Eye (tissue), 1 donor: ENCODE data around the gene MMP24.

ENCODE experiments used
- DNase-seq: peaks from one replicate; pipeline ENCODE4 v3.0.0-alpha.2; 2015

MMP24 gene

DNA sequence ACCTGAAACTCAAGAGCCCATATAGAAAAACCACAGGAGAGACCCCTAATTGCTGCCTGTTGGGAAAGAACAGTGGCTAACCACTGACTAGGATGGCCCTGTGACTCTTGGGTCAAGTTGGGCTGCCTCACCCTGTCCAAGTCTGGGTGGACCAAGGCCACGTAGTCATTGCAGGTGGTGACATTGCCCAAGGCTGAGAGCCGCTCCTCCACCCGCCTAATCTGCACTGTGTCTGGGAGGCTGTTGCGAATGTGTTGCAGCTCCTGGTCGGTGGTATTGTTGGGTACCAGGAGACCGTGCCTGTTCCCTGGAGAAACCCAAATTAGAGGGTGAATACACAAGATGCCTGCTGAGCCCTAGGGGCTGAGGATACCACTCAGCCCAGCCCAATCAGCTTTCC is 54.0 kb downstream of the MMP24 start:
- DNase-seq, result no peak

GRCh38 chr20:35281506-35282101 is 55.1 kb downstream of the MMP24 start:
- DNase-seq, result no peak

- no peak for DNase-seq
Observed at GRCh38 chr20:35283441-35284266, 57.2 kb downstream of the MMP24 start.

GRCh38 chr20:35284267-35284991 is 57.9 kb downstream of the MMP24 start, which contains the start of gene EIF6:
Gene EIF6 (minus strand): TSS chr20:35284772. CDS start chr20:35284487, 285 bp downstream.
- peak; percentile 94 for DNase-seq

- DNase-seq, result no peak
Observed at GRCh38 chr20:35284992-35285805, 58.7 kb downstream of the MMP24 start.

GRCh38 chr20:35285806-35286076 is 59.3 kb downstream of the MMP24 start:
- DNase-seq, result no peak

GRCh38 chr20:35286077-35286898 is 59.8 kb downstream of the MMP24 start:
- no peak for DNase-seq

- DNase-seq, result no peak
Observed at GRCh38 chr20:35286899-35287508, 60.5 kb downstream of the MMP24 start.

DNA sequence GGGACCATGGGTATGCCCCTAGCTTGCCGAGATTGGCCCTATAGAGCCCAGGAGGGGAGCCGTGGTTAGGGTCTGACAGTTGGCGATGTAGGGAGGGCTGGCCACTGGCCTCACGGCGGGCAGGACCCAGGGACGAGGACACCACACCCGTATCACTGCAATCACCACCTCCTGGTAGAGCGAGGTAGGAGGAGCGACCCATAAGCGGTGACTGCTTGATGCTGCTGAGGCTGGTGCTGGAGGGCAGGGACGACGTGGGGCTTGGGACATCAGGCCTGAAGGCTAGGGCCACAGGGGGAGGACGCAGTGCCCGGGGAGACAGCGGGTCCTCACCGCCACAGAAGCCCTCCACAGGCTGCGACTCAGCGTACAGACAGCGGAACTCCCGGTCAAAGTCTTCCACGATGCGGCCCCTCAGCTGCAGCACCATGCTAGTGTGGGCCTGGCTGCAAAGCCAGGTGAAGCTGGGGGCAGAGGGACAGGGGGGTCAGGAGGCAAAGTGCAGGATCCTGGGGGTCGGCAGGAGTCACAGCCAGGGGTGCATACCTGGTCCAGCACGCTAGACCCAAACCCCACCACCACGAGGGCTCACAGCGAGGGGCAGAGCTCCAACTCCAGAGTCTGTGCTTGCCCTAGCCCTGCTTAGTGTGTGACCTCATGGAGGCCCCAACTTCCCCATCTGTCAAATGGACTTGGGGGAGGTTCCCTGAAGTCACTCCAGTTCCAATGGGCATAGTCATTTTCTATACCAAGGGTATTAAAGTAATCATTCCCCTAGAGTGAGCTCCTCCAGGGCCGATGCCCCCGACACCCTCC is 61.2 kb downstream of the MMP24 start:
- DNase-seq, result no peak

GRCh38 chr20:35288325-35289060 is 62.0 kb downstream of the MMP24 start:
- DNase-seq, result no peak

- no peak for DNase-seq
Observed at GRCh38 chr20:35290186-35290886, 63.8 kb downstream of the MMP24 start.

- no peak for DNase-seq
Observed at GRCh38 chr20:35290887-35291417, 64.5 kb downstream of the MMP24 start.

DNA sequence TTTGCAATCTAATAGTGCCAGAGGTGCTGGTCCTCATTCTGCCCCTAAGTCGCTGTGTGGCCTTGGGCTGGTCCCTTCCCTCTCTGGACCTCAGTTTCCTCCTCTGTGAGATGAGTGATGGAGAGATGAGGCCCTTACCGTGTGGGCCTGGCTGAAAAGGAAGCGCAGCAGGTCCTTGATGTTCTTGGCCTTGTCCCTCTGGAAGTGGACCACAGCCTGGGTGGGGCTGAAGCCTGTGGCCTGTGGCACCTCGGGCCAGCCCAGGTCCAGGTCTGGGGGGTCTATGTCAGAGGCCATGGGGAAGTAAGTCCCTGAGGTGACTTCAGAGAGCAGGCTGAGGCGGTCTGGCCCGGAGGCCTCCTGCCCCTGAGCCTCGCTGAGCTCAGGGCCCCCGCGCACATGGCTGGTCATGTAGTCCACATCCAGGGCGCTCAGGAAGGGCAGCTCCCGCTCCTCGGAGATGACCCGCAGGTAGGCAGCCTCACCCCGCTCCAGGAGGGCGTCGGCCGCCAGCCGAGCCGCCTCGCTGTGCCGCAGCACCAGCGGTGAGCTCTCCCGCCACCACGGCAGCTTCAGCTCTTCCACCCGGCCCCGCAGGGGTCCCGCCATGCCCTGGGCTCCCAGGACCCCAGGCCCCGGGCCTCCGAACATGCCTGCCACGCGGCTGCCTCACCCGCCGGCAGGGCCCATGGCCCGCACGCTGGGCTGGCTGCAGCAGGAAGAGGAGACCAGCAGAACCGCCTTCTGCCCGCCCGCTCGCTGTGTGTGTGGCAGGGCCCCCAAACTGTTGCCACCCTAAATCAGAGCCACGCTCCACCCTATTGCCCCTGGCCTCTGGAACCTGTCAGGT is 65.4 kb downstream of the MMP24 start, which contains the start of gene FAM83C:
Gene FAM83C (minus strand): TSS at position 772 of the 850 bp plus-strand sequence. CDS start 121 bp downstream, at position 651.
- DNase-seq, result no peak

DNA sequence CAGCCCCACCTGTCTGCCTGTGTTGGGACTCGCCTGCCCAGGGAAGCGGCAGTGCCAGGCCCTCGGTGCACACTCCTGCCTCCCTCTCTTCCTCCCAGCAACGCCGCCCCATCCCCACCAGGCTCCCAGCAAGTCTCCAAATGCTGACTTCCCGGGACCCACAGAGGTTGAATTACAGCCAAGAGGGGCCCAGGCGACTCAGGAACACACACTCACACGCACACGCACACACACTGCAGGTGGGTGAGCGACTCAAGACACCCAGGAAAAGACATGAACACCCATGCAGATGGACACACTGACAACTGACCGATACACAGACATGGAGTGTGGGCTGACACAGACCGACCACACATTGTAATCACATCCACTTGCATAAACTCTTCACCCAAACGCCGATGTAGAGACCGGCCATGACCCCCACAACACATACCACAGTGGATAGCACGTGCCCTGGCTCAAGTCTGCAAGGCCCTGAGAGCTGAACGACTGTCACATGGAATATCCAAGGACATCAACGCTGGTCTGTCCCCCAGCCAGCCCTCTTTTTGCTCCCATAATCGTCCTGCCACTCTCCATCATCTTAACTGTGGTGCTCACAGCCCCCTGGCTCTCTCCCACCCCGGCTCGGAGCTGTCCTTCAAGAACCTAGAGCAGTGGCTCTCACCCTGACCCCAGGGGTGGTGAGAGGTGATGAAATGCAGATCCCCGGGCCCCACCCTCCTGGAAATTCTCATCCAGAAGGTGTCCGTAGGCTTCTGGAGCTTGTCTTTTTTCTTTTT is 66.2 kb downstream of the MMP24 start:
- no peak for DNase-seq

DNA sequence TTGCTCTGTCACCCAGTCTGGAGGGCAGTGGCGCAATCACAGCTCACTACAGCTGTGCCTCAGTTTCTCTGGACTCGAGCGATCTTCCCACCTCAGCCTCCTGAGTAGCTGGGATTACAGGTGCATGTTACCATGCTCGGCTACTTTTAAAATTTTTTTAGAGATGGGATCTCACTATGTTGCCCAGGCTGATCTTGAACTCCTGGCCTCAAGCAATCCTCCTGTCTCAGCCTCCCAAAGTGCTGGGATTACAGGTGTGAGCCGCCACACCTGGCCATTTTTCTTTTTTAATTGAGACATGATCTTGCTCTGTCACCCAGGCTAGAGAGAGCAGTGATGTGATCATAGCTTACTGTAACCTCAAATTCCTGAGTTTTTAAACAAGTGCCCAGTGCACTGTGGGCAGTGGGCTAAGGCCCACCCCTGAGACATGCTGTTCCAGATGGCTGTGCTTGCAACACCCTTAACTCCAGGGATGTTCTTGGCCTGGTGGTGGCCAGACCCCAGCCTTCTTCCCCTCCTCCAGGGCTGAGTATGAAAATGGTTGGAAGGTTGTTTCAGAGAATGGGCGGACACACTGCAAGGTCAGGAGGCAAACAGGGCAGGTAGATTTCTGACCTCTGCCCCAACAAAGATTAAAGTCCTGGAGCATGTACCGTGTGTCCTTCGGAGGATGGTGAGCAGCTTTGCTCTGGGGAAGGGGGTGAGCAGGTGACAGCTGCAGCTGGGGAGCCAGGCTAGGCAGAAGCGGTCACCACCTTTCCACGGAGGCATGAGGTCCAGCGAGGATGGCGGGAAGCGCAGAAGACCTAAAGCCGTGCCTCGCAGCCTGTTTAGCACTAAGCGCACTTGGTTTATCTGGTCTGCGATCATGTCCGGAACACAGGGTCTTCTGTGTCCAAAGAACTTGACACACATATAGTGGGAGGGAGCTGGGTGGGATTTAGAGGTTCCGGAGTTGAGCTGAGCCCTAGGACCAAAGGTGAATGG is 67.1 kb downstream of the MMP24 start:
- DNase-seq, result no peak

- no peak for DNase-seq
Observed at GRCh38 chr20:35294293-35294685, 67.8 kb downstream of the MMP24 start.
